ENCODE measurements around the gene S100A3.

S100A3 gene

DNA sequence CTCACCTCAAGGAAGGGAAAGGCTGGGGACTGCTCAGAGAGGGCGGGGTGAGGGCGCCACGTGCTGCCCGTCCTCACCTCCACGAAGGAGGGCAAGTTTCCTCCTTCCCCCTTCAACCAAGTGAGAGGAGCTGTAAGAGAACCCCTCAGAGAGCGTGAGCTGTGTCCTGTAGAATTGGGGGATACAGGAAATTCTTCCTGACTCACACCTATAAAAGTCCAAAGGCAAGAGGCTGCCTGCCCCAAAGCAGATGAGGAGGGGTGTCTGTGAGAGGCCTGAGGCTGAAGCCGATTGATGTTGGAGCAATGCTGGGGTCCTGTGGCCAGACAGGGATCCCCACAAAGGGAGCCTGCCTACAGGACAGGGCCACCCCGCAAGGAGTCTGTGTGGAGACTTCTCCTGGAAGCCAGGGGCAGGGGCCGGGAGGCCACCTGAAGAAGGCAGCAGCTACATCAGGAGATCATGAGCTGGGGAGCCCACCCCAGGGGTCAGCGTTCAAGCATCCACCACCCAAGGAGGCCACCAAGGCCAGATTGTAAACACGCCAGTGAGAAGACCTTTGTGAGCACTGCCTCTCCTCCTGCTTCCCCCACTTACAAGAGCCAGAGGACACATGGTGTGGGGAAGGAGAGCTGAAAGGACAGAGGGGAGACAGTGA, 41.0 kb downstream of the S100A3 start:
- DNase-seq = no peak

- DNase-seq = no peak
Measured at GRCh38 chr1:153506831-153507413, 42.1 kb downstream of the S100A3 start.

DNA sequence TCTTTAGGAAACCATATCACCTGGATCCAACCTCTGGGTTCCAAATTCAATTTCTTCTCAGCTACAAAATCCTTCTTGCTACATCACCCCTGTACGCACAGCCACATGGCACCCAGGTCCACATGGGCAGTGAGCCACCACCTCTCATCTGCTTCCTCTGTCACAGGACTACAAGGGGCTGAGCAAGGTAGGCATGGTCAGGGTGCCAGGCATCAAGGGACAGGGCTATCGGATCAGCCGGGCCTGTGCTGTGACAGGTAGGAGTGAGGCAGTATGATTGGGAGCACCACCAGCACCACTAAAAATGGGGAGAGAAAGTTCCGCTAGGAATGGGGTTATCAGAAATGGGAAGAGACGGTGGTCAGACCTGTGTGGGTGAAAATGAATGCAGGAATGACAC, 42.7 kb downstream of the S100A3 start:
- no peak for DNase-seq

- no peak for DNase-seq
Measured at GRCh38 chr1:153505576-153505975, 43.5 kb downstream of the S100A3 start.

DNA sequence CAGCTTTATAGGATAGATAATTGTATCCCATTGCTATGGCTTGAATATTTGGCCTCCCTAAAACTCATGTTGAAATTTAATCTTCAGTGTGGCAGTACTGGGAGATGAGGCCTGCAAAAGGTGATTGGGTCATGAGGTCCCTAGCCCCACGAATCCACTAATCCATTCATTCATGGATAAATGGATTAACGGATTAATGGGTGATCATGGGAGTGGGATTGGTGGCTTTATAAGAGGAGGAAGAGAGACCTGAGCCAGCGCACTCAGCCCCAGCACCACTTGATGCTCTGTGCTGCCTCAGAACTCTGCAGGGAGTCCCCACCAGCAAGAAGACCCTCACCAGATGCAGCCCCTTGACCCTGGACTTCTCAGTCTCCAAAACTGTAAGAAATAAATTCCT, 45.3 kb downstream of the S100A3 start:
- DNase-seq = no peak

GRCh38 chr1:153498746-153499145, 50.3 kb downstream of the S100A3 start:
- no peak for DNase-seq
